Right cardiac atrium (tissue), 5 donors: ENCODE data around the gene NOP56. TPM values are rescaled to one million over a fixed set of nuclear protein-coding genes. Genes with fewer than 3 reads are reported as not detected.

Source experiments
- ATAC-seq, 2 donors: fragments of 200-7000 bp; cut with Tn5 transposase; one replicate each; pipeline versions ENCODE4 v1.8.0 to v1.9.1; 2020; ENCODE audit warnings: moderate library complexity in 2 of 2, mild to moderate bottlenecking in 1 of 2
- DNase-seq, 3 donors: peaks; one replicate each; pipeline ENCODE4 v3.0.0-alpha.2; 2020
- H3K27ac ChIP-seq: one replicate; pipeline ENCODE4 v1.5.1; 2013; ENCODE audit warnings: mild to moderate bottlenecking, low read length, control low read depth, moderate library complexity
- H3K27me3 ChIP-seq: one replicate; pipeline ENCODE4 v1.6.1; 2013; ENCODE audit not compliant: control insufficient read depth, insufficient read depth
- H3K4me1 ChIP-seq: one replicate; pipeline ENCODE4 v1.6.1; 2013; ENCODE audit warnings: low read length; ENCODE audit not compliant: control insufficient read depth, insufficient read depth
- H3K4me3 ChIP-seq: one replicate; pipeline ENCODE4 v1.5.1; 2013; ENCODE audit warnings: low read length, control low read depth
- H3K9me3 ChIP-seq: one replicate; pipeline ENCODE4 v1.6.1; 2013; ENCODE audit warnings: low read length; ENCODE audit not compliant: control insufficient read depth
- WGBS: extraction: QIAGEN DNeasy Blood & Tissue Kit; methylation state at CpG from one replicate; pipeline ENCODE4 v1.1.7; 2013; 5-methylcytosine and 5-hydroxymethylcytosine counted together
- intact Hi-C, 4 donors: fragments of 100-400 bp; cut with DNase I; formaldehyde crosslinking; loops; one replicate each; pipeline versions ENCODE4 v1.11.0 to v1.14.0; 2022 to 2023
- polyA plus RNA-seq: library from polyadenylated mRNA; stranded (reverse); fragments of 200-250 nt; gene quantifications from one replicate; pipeline ENCODE4 v1.2.3, GENCODE V29; 2013
- total RNA-seq, 4 donors: library from RNA; stranded (reverse); fragmentation: NEBNext Ultra II Directional; extraction: Animal tissue kit (Norgen Biotek cat#: 25700); gene quantifications; one replicate each; pipeline ENCODE4 v1.2.1, GENCODE V29; 2021
- donor health status: healthy with polysubstance abuse.
- donor health status: DM: no; HTN: yes; CAD: no.
- donor health status: DM: no; HTN: no; CAD: no.
- donor health status: DM: no; HTN: yes; CAD: no; lungs with severe emphysema.
- donor health status: DM: yes; HTN: yes; CAD: no.

NOP56 gene
- total and polyA plus RNA-seq, 5 donors, result 40.9 to 69.2 (median 60.2) TPM

- H3K9me3 ChIP-seq, result no peaks in the 10 kb centered on the region
- H3K27ac ChIP-seq, result no peak overlapping the region
- DNase-seq, result peak; percentile 39 to 79 (median 77)
- no peaks in the 10 kb centered on the region for H3K4me1 ChIP-seq
- 20% methylated on average over 18 of the region's 18 CpGs for WGBS
- H3K27me3 ChIP-seq, result no peaks in the 10 kb centered on the region
- no peak overlapping the region for H3K4me3 ChIP-seq
- intact Hi-C loops, result no loop called here
- ATAC-seq, result peak in 1 of 2 donors; percentile 59
These were observed 35.7 kb downstream of the NOP56 start for GRCh38 chr20:2688041-2688591.

- intact Hi-C loops, result no loop called here
- Histone ChIP-seq H3K9me3 (no peaks in the 10 kb centered on the region), H3K4me1 (no peaks in the 10 kb centered on the region), H3K27me3 (no peaks in the 10 kb centered on the region), H3K4me3 (no peak overlapping the region), H3K27ac (no peak overlapping the region)
- ATAC-seq (no peak), DNase-seq (no peak)
- 83% methylated on average over 3 of the region's 3 CpGs for WGBS
These were observed 37.8 kb downstream of the NOP56 start for GRCh38 chr20:2690213-2690612.

GRCh38 chr20:2690718-2691117 lies 38.3 kb downstream of the NOP56 start:
- intact Hi-C loops, result no loop called here

GRCh38 chr20:2691127-2691526 lies 38.7 kb downstream of the NOP56 start:
- Histone ChIP-seq H3K27me3 (no peaks in the 10 kb centered on the region), H3K4me3 (no peak overlapping the region), H3K9me3 (no peaks in the 10 kb centered on the region), H3K4me1 (no peaks in the 10 kb centered on the region), H3K27ac (no peak overlapping the region)
- 79% methylated on average over 8 of the region's 8 CpGs for WGBS
- ATAC-seq, result no peak
- no peak for DNase-seq
- intact Hi-C loops, result no loop called here

More at GRCh38 chr20:2690718-2691117, 38.3 kb downstream of the NOP56 start:
- Histone ChIP-seq H3K4me3 (no peak overlapping the region), H3K27ac (no peak overlapping the region), H3K4me1 (no peaks in the 10 kb centered on the region), H3K9me3 (no peaks in the 10 kb centered on the region), H3K27me3 (no peaks in the 10 kb centered on the region)
- ATAC-seq (no peak), DNase-seq (no peak)
- 69% methylated on average over 6 of the region's 6 CpGs for WGBS

- intact Hi-C loops, result no loop called here
- Histone ChIP-seq H3K4me3 (no peak overlapping the region), H3K9me3 (no peaks in the 10 kb centered on the region), H3K27me3 (no peaks in the 10 kb centered on the region), H3K4me1 (no peaks in the 10 kb centered on the region), H3K27ac (peak overlapping the region; percentile 4)
- no peak for ATAC-seq
- 63% methylated on average over 10 of the region's 10 CpGs for WGBS
- DNase-seq, result no peak
These were observed 39.2 kb downstream of the NOP56 start for GRCh38 chr20:2691663-2692035.

- DNase-seq (peak; percentile 61 to 82 (median 81)), ATAC-seq (peak; percentile 45 to 64)
- peak within 1 kb of the TSS; percentile 49 for H3K27ac ChIP-seq
- 2% methylated on average over 105 of the region's 106 CpGs for WGBS
- peak within 1 kb of the TSS; percentile 99 for H3K4me3 ChIP-seq
- H3K9me3 ChIP-seq, result no peaks in the 10 kb centered on the region
- H3K4me1 ChIP-seq, result no peaks in the 10 kb centered on the region
- intact Hi-C loops, result no loop called here
- H3K27me3 ChIP-seq, result no peaks in the 10 kb centered on the region
These were observed 39.8 kb downstream of the NOP56 start, which contains the start of gene EBF4 for GRCh38 chr20:2692036-2692885. TSS of gene EBF4 (plus strand) at chr20:2692780. CDS start at chr20:2693646, 866 bp downstream.

- WGBS, result under 1% methylated on average over 59 of the region's 64 CpGs
- Histone ChIP-seq H3K4me1 (no peaks in the 10 kb centered on the region), H3K9me3 (no peaks in the 10 kb centered on the region), H3K27me3 (no peaks in the 10 kb centered on the region), H3K4me3 (peak overlapping the region; percentile 99), H3K27ac (no peak overlapping the region)
- DNase-seq, result peak in 1 of 3 donors; percentile 54
- no peak for ATAC-seq
- intact Hi-C loops, result no loop called here
These were observed 40.5 kb downstream of the NOP56 start for GRCh38 chr20:2692886-2693285.

- ATAC-seq (peak; percentile 56 to 71), DNase-seq (peak; percentile 54 to 81 (median 74))
- H3K27ac ChIP-seq, result no peak overlapping the region
- intact Hi-C loops, result no loop called here
- peak overlapping the region; percentile 99 for H3K4me3 ChIP-seq
- H3K4me1 ChIP-seq, result no peaks in the 10 kb centered on the region
- no peaks in the 10 kb centered on the region for H3K9me3 ChIP-seq
- WGBS, result 3% methylated on average over 89 of the region's 89 CpGs
- no peaks in the 10 kb centered on the region for H3K27me3 ChIP-seq
These were observed 41.0 kb downstream of the NOP56 start for GRCh38 chr20:2693286-2694007.

GRCh38 chr20:2694008-2694471 lies 41.6 kb downstream of the NOP56 start:
- intact Hi-C loops, result no loop called here
- Histone ChIP-seq H3K9me3 (no peaks in the 10 kb centered on the region), H3K4me1 (no peaks in the 10 kb centered on the region), H3K27ac (no peak overlapping the region), H3K27me3 (no peaks in the 10 kb centered on the region), H3K4me3 (peak overlapping the region; percentile 99)
- ATAC-seq (peak in 1 of 2 donors; percentile 60), DNase-seq (peak in 1 of 3 donors; percentile 30)
- 31% methylated on average over 23 of the region's 23 CpGs for WGBS

- Histone ChIP-seq H3K27me3 (no peaks in the 10 kb centered on the region), H3K27ac (no peak overlapping the region), H3K4me1 (no peaks in the 10 kb centered on the region), H3K9me3 (no peaks in the 10 kb centered on the region), H3K4me3 (no peak overlapping the region)
- WGBS, result 66% methylated on average over 13 of the region's 13 CpGs
- ATAC-seq, result no peak
- intact Hi-C loops, result no loop called here
- no peak for DNase-seq
These were observed 42.1 kb downstream of the NOP56 start for GRCh38 chr20:2694519-2694918.
